Natural killer cell (primary cell): ENCODE data around the gene STPG3. TPM values are rescaled to one million over a fixed set of nuclear protein-coding genes. Genes with fewer than 3 reads are reported as not detected.

Source experiments
- ATAC-seq, 3 donors: fragments of 150-1000 bp in 2 of 3; fragments of 200-7000 bp in 1 of 3; cut with Tn5 transposase; 1 replicate in 1 of 3; 2 replicates in 2 of 3; pipeline ENCODE4 v1.10.0; 2021; ENCODE audit warnings: mild to moderate bottlenecking in 2 of 3, moderate library complexity in 2 of 3
- DNase-seq, 2 donors: peaks; one replicate each; pipeline versions ENCODE4 v3.0.0 to v3.0.0-alpha.2; 2013 to 2021; ENCODE audit warnings: mixed read lengths in 1 of 2
- H3K27ac ChIP-seq: one replicate; pipeline ENCODE4 v1.5.1; 2013; ENCODE audit warnings: mild to moderate bottlenecking, low read length
- H3K27me3 ChIP-seq: one replicate; pipeline ENCODE4 v1.6.1; 2013; ENCODE audit warnings: low read length; ENCODE audit not compliant: control insufficient read depth, insufficient read depth
- H3K36me3 ChIP-seq: one replicate; pipeline ENCODE4 v1.6.1; 2013; ENCODE audit warnings: low read length; ENCODE audit not compliant: control insufficient read depth, insufficient read depth
- H3K4me1 ChIP-seq: one replicate; pipeline ENCODE4 v1.6.1; 2013; ENCODE audit warnings: low read length; ENCODE audit not compliant: control insufficient read depth, insufficient read depth
- H3K4me3 ChIP-seq: one replicate; pipeline ENCODE4 v1.5.1; 2013; ENCODE audit warnings: low read length
- H3K9me3 ChIP-seq: one replicate; pipeline ENCODE4 v1.6.1; 2013; ENCODE audit warnings: low read length; ENCODE audit not compliant: control insufficient read depth, insufficient read depth
- H3K27ac Mint-ChIP-seq, 2 donors: one replicate each; pipeline ENCODE4 v1.8.0; 2022; ENCODE audit warnings: mild to moderate bottlenecking in 2 of 2, mixed read lengths in 2 of 2, moderate library complexity in 1 of 2
- H3K27me3 Mint-ChIP-seq, 2 donors: one replicate each; pipeline ENCODE4 v1.8.0; 2022; ENCODE audit warnings: low read depth in 2 of 2, mixed read lengths in 2 of 2
- H3K36me3 Mint-ChIP-seq: one replicate; pipeline ENCODE4 v1.8.0; 2022; ENCODE audit warnings: mixed read lengths
- H3K4me1 Mint-ChIP-seq, 2 donors: one replicate each; pipeline ENCODE4 v1.8.0; 2022; ENCODE audit warnings: mixed read lengths in 2 of 2
- H3K4me3 Mint-ChIP-seq: one replicate; pipeline ENCODE4 v1.8.0; 2022; ENCODE audit warnings: mild to moderate bottlenecking, moderate library complexity, mixed read lengths
- H3K9me3 Mint-ChIP-seq, 2 donors: one replicate each; pipeline ENCODE4 v1.8.0; 2022; ENCODE audit warnings: mixed read lengths in 2 of 2
- CTCF ChIP-seq: fragments of 200-600 bp; IDR thresholded peaks from one replicate; pipeline ENCODE4 v1.8.0; 2022; ENCODE audit warnings: antibody characterized with exemption
- WGBS: methylation state at CpG from one replicate; pipeline ENCODE4 v1.1.7; 2013; ENCODE audit warnings: missing lambda C conversion rate; ENCODE audit not compliant: insufficient coverage; 5-methylcytosine and 5-hydroxymethylcytosine counted together
- intact Hi-C: fragments of 100-400 bp; cut with micrococcal nuclease; formaldehyde crosslinking; loops from one replicate; pipeline ENCODE4 v1.14.2; 2022
- total RNA-seq, 4 donors: library from RNA; stranded (reverse); fragments of 120-200 nt in 1 of 4; gene quantifications; one replicate each; pipeline versions ENCODE4 v1.2.3 to v1.2.4, GENCODE V29; 2013 to 2022

STPG3 gene
- total RNA-seq, 3 donors from 2014 or later (not counting 1 experiment from before 2014, with no cell fraction given): not detected

- no peak overlapping the region for H3K27ac Mint-ChIP-seq
Observed at GRCh38 chr9:137234055-137234697, 16.9 kb upstream of the STPG3 start.

GRCh38 chr9:137234758-137235423 is 16.2 kb upstream of the STPG3 start:
- DNase-seq (no peak), ATAC-seq (no peak)
- H3K4me3 Mint-ChIP-seq: no peak overlapping the region
- H3K27me3 Mint-ChIP-seq: peaks cover 0 to 6% of the 10 kb centered on the region in 2 donors
- H3K27me3 ChIP-seq: no peaks in the 10 kb centered on the region
- H3K36me3 ChIP-seq: no peaks in the 10 kb centered on the region
- WGBS: 75% methylated on average over 17 of the region's 18 CpGs
- H3K9me3 Mint-ChIP-seq: no peaks in the 10 kb centered on the region
- intact Hi-C loops: no loop called here
- H3K4me3 ChIP-seq: no peak overlapping the region
- peaks cover 51% of the 10 kb centered on the region for H3K4me1 ChIP-seq
- H3K36me3 Mint-ChIP-seq: no peaks in the 10 kb centered on the region
- H3K9me3 ChIP-seq: no peaks in the 10 kb centered on the region
- H3K27ac Mint-ChIP-seq: peak overlapping the region in 1 of 2 donors; percentile 73
- no peak for TF ChIP-seq CTCF
- peaks cover 0 to 16% of the 10 kb centered on the region in 2 donors for H3K4me1 Mint-ChIP-seq
- H3K27ac ChIP-seq: no peak overlapping the region

More at GRCh38 chr9:137234055-137234697, 16.9 kb upstream of the STPG3 start:
- H3K27ac ChIP-seq: no peak overlapping the region
- no peaks in the 10 kb centered on the region for H3K9me3 ChIP-seq
- intact Hi-C loops: no loop called here
- H3K9me3 Mint-ChIP-seq: no peaks in the 10 kb centered on the region
- peaks cover 0 to 6% of the 10 kb centered on the region in 2 donors for H3K27me3 Mint-ChIP-seq
- H3K36me3 ChIP-seq: no peaks in the 10 kb centered on the region
- ATAC-seq: no peak
- no peaks in the 10 kb centered on the region for H3K36me3 Mint-ChIP-seq
- H3K4me1 ChIP-seq: peaks cover 44% of the 10 kb centered on the region
- no peak overlapping the region for H3K4me3 Mint-ChIP-seq
- no peaks in the 10 kb centered on the region for H3K27me3 ChIP-seq
- TF ChIP-seq CTCF: no peak
- 78% methylated on average over 39 of the region's 40 CpGs for WGBS
- H3K4me3 ChIP-seq: no peak overlapping the region
- peaks cover 0 to 16% of the 10 kb centered on the region in 2 donors for H3K4me1 Mint-ChIP-seq
- no peak for DNase-seq

- H3K27ac Mint-ChIP-seq: no peak overlapping the region
- no peak overlapping the region for H3K27ac ChIP-seq
- peaks cover 0 to 17% of the 10 kb centered on the region in 2 donors for H3K4me1 Mint-ChIP-seq
- no peak for ATAC-seq
- DNase-seq: no peak
- H3K27me3 ChIP-seq: no peaks in the 10 kb centered on the region
- H3K36me3 Mint-ChIP-seq: no peaks in the 10 kb centered on the region
- peaks cover 0 to 6% of the 10 kb centered on the region in 2 donors for H3K27me3 Mint-ChIP-seq
- no peak overlapping the region for H3K4me3 ChIP-seq
- no peaks in the 10 kb centered on the region for H3K9me3 Mint-ChIP-seq
- H3K9me3 ChIP-seq: no peaks in the 10 kb centered on the region
- WGBS: 69% methylated on average over 35 of the region's 35 CpGs
- intact Hi-C loops: no loop called here
- TF ChIP-seq CTCF: no peak
- peaks cover 54% of the 10 kb centered on the region for H3K4me1 ChIP-seq
- no peak overlapping the region for H3K4me3 Mint-ChIP-seq
- no peaks in the 10 kb centered on the region for H3K36me3 ChIP-seq
Observed at GRCh38 chr9:137235424-137236237, 15.5 kb upstream of the STPG3 start.
